MCF 10A (cell line): ENCODE measurements around the gene TRIM65. TPM values are rescaled to one million over a fixed set of nuclear protein-coding genes. Genes with fewer than 3 reads are reported as not detected.

ENCODE experiments used
- BruUV-seq: library from RNA; stranded (reverse); fragments of 400-500 nt; replicated peaks from 2 replicates; lab custom pipeline; 2021; lab: Mats Ljungman, UMichigan
- CTCF ChIA-PET: fragments of 300-600 bp; sonication (Branson Sonifier 250); formaldehyde crosslinking; extraction: SDS; loops from one replicate; lab custom pipeline; 2021; ENCODE audit warnings: antibody characterized with exemption, inconsistent platforms; lab: Yijun Ruan, JAX
- POLR2A ChIA-PET: fragments of 300-600, 350-650 bp; sonication (Branson Sonifier 250); formaldehyde crosslinking; extraction: SDS; loops from one replicate; lab custom pipeline; 2020; ENCODE audit warnings: antibody characterized with exemption, inconsistent platforms; lab: Yijun Ruan, JAX
- DNase-seq: peaks from one replicate; pipeline ENCODE4 v3.0.0-alpha.2; 2018; ENCODE audit not compliant: unreplicated experiment
- H3K27ac Mint-ChIP-seq: one replicate; pipeline ENCODE4 v1.8.0; 2022; ENCODE audit warnings: mild to moderate bottlenecking, low read depth, mixed read lengths; ENCODE audit not compliant: unreplicated experiment
- H3K27me3 Mint-ChIP-seq: one replicate; pipeline ENCODE4 v1.8.0; 2022; ENCODE audit warnings: mixed read lengths; ENCODE audit not compliant: insufficient read depth, unreplicated experiment
- H3K36me3 Mint-ChIP-seq: one replicate; pipeline ENCODE4 v1.8.0; 2022; ENCODE audit warnings: mild to moderate bottlenecking, moderate library complexity, mixed read lengths; ENCODE audit not compliant: insufficient read depth, unreplicated experiment
- H3K4me1 Mint-ChIP-seq: one replicate; pipeline ENCODE4 v1.8.0; 2022; ENCODE audit warnings: mixed read lengths; ENCODE audit not compliant: insufficient read depth, unreplicated experiment
- H3K4me3 Mint-ChIP-seq: one replicate; pipeline ENCODE4 v1.8.0; 2022; ENCODE audit warnings: mild to moderate bottlenecking, moderate library complexity, mixed read lengths; ENCODE audit not compliant: unreplicated experiment
- H3K9me3 Mint-ChIP-seq: one replicate; pipeline ENCODE4 v1.8.0; 2022; ENCODE audit warnings: mixed read lengths; ENCODE audit not compliant: unreplicated experiment
- CTCF ChIP-seq: fragments of 200-600 bp; IDR thresholded peaks from one replicate; pipeline ENCODE4 v1.8.0; 2022; ENCODE audit warnings: antibody characterized with exemption, mild to moderate bottlenecking; ENCODE audit not compliant: unreplicated experiment
- intact Hi-C: fragments of 100-400 bp; cut with micrococcal nuclease; formaldehyde crosslinking; loops from 2 replicates; pipeline ENCODE4 v1.14.1; 2022
- total RNA-seq: library from RNA; stranded (reverse); gene quantifications from 2 replicates; pipeline ENCODE4 v1.2.3, GENCODE V29; 2022

TRIM65 gene
- total RNA-seq, 1 experiment from 2014 or later: 15.9 TPM

- peaks cover 28% of the 10 kb centered on the region for H3K36me3 Mint-ChIP-seq
- POLR2A ChIA-PET: interaction anchor here (0.6 to 6.7 kb wide), 19 partner anchors 8 to 598 kb away, joined by 3 to 164 read pairs (median 4); partner anchors contain the start of genes GALK1, ITGB4, MRPL38 and RECQL5
- no peaks in the 10 kb centered on the region for H3K27me3 Mint-ChIP-seq
- H3K27ac Mint-ChIP-seq: peak overlapping the region; percentile 89
- H3K9me3 Mint-ChIP-seq: no peaks in the 10 kb centered on the region
- H3K4me1 Mint-ChIP-seq: peaks cover 13% of the 10 kb centered on the region
- TF ChIP-seq CTCF: peak; percentile 22
- peak overlapping the region; percentile 86 for H3K4me3 Mint-ChIP-seq
- CTCF ChIA-PET: interaction anchor here (0.7 to 4.6 kb wide), 12 partner anchors 8 to 242 kb away, joined by 3 to 36 read pairs (median 4); partner anchors contain the start of genes TRIM65 and WBP2
- intact Hi-C loops: loop anchor here (2.0 kb wide), 1 partner anchor 98 kb away; a partner anchor contains a TSS
- DNase-seq: no peak
- no TSS peak for BruUV-seq
Measured at GRCh38 chr17:75876190-75876937, 20.4 kb downstream of the TRIM65 start.

GRCh38 chr17:75875940-75876189 is 20.9 kb downstream of the TRIM65 start:
- TF ChIP-seq CTCF: no peak
- peak; percentile 92 for DNase-seq
- peaks cover 28% of the 10 kb centered on the region for H3K36me3 Mint-ChIP-seq
- peak overlapping the region; percentile 86 for H3K4me3 Mint-ChIP-seq
- intact Hi-C loops: loop anchor here (2.0 kb wide), 1 partner anchor 97 kb away; a partner anchor contains a TSS
- no TSS peak for BruUV-seq
- ChIA-PET POLR2A (interaction anchor here (0.6 to 6.7 kb wide), 12 partner anchors 8 to 598 kb away, joined by 3 to 164 read pairs (median 12); partner anchors contain the start of genes GALK1, MRPL38, TRIM65 and UNK), CTCF (interaction anchor here (0.7 to 4.6 kb wide), 8 partner anchors 14 to 196 kb away, joined by 3 to 36 read pairs (median 6); partner anchors contain the start of genes TRIM65 and WBP2)
- H3K4me1 Mint-ChIP-seq: peaks cover 14% of the 10 kb centered on the region
- peak overlapping the region; percentile 89 for H3K27ac Mint-ChIP-seq
- no peaks in the 10 kb centered on the region for H3K9me3 Mint-ChIP-seq
- no peaks in the 10 kb centered on the region for H3K27me3 Mint-ChIP-seq

- Mint-ChIP-seq H3K4me3 (peak overlapping the region; percentile 86), H3K9me3 (no peaks in the 10 kb centered on the region), H3K27ac (peak overlapping the region; percentile 89), H3K27me3 (no peaks in the 10 kb centered on the region), H3K36me3 (peaks cover 28% of the 10 kb centered on the region), H3K4me1 (peaks cover 19% of the 10 kb centered on the region)
- ChIA-PET CTCF (interaction anchor here (0.6 to 4.6 kb wide), 9 partner anchors 13 to 605 kb away, joined by 3 to 36 read pairs (median 5); partner anchors contain the start of genes MIF4GD, TRIM65 and WBP2), POLR2A (interaction anchor here (0.6 to 6.7 kb wide), 12 partner anchors 7 to 597 kb away, joined by 3 to 164 read pairs (median 10); partner anchors contain the start of genes MRPL38, TRIM65, UNK and WBP2)
- BruUV-seq: no TSS peak
- no peak for TF ChIP-seq CTCF
- no peak for DNase-seq
- intact Hi-C loops: no loop called here
Measured at GRCh38 chr17:75875182-75875939, 21.4 kb downstream of the TRIM65 start.
